HCT116 (cell line): Measurements from ENCODE around the gene DMD.

Experiments used
- ATF3 ChIP-seq: IDR thresholded peaks from 2 replicates; pipeline ENCODE4 v1.6.1; 2012
- EGR1 ChIP-seq: IDR thresholded peaks from 2 replicates; pipeline ENCODE4 v1.6.1; 2012; ENCODE audit warnings: low read depth
- EZH2 ChIP-seq: fragments of 200-600 bp; sonication (generic); IDR thresholded peaks from 2 replicates; pipeline ENCODE4 v1.6.1; 2017; ENCODE audit warnings: antibody characterized with exemption, mixed run types
- EZH2phosphoT487 ChIP-seq: fragments of 200-600 bp; IDR thresholded peaks from 2 replicates; pipeline ENCODE4 v1.6.1; 2018; ENCODE audit warnings: antibody characterized with exemption, borderline replicate concordance
- JUND ChIP-seq: IDR thresholded peaks from 2 replicates; pipeline ENCODE4 v1.6.1; 2012
- MAX ChIP-seq: IDR thresholded peaks from 2 replicates; pipeline ENCODE4 v1.6.1; 2012
- POLR2A ChIP-seq: IDR thresholded peaks from 2 replicates; pipeline ENCODE4 v1.7.0; 2011; ENCODE audit warnings: borderline replicate concordance; ENCODE audit not compliant: insufficient read depth, insufficient read length; ENCODE audit errors: extremely low read depth
- POLR2AphosphoS5 ChIP-seq: IDR thresholded peaks from 2 replicates; pipeline ENCODE4 v1.6.1; 2011; ENCODE audit warnings: mild to moderate bottlenecking, low read depth, low read length, moderate library complexity
- RAD21 ChIP-seq: IDR thresholded peaks from 2 replicates; pipeline ENCODE4 v1.6.1; 2012; ENCODE audit warnings: low read depth, mild to moderate bottlenecking
- SP1 ChIP-seq: IDR thresholded peaks from 2 replicates; pipeline ENCODE4 v1.6.1; 2012; ENCODE audit warnings: low read depth
- YY1 ChIP-seq: IDR thresholded peaks from 2 replicates; pipeline ENCODE4 v1.6.1; 2011; ENCODE audit warnings: low read length, low read depth, moderate library complexity, mild to moderate bottlenecking; ENCODE audit not compliant: insufficient replicate concordance; ENCODE audit errors: extremely low read depth
- ZFX ChIP-seq: fragments of 450-650 bp; IDR thresholded peaks from 2 replicates; pipeline ENCODE4 v1.6.1; 2017
- TF ChIP-seq, protein P1 (sequence below), 3 experiments: fragments of 200-600 bp in 1 of 3; sonication (generic) in 1 of 3; IDR thresholded peaks in 2 of 3; conservative IDR thresholded peaks in 1 of 3; 2 replicates each; pipeline ENCODE4 v1.5.1; 2012 to 2017; ENCODE audit warnings: low read depth in 2 of 3, low read length in 2 of 3, antibody characterized with exemption in 1 of 3, borderline replicate concordance in 1 of 3, control low read depth in 1 of 3, mild to moderate bottlenecking in 1 of 3, mixed read lengths in 1 of 3, mixed run types in 1 of 3, moderate library complexity in 1 of 3; ENCODE audit not compliant: insufficient read depth in 1 of 3
- TF ChIP-seq, protein P2 (sequence below): IDR thresholded peaks from 2 replicates; pipeline ENCODE4 v1.6.1; 2012; ENCODE audit warnings: low read depth

DNA sequence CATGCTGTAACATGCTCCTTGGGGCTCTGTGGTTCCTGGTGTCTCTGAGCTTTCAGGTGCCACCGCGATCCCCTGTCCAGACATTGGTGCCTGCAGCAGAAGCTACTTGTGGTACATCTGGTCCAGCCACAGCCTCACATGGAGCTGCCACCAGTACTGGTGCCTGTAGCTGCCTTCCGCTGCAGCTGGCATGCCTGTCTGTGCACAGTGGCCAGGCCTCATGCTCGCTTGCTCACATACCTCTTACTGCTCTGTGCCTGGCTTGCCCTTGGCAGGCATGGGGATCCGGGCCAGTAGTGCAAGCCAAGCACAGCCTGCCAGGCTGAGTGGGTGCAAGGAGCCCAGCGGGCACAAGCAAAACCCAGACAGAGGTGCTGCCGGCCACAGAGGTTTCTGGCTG is 618.6 kb downstream of the DMD start:
- no peak for TF ChIP-seq ATF3
- TF ChIP-seq, protein P1, sequence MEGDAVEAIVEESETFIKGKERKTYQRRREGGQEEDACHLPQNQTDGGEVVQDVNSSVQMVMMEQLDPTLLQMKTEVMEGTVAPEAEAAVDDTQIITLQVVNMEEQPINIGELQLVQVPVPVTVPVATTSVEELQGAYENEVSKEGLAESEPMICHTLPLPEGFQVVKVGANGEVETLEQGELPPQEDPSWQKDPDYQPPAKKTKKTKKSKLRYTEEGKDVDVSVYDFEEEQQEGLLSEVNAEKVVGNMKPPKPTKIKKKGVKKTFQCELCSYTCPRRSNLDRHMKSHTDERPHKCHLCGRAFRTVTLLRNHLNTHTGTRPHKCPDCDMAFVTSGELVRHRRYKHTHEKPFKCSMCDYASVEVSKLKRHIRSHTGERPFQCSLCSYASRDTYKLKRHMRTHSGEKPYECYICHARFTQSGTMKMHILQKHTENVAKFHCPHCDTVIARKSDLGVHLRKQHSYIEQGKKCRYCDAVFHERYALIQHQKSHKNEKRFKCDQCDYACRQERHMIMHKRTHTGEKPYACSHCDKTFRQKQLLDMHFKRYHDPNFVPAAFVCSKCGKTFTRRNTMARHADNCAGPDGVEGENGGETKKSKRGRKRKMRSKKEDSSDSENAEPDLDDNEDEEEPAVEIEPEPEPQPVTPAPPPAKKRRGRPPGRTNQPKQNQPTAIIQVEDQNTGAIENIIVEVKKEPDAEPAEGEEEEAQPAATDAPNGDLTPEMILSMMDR (IDR thresholded peaks at IDR 0.05 in 2 of 3, conservative IDR thresholded peaks at IDR 0.05 in 1 of 3; ENCODE audit: borderline replicate concordance in 1 of 3, insufficient read depth in 1 of 3, low read depth in 2 of 3, low read length in 2 of 3) = no peak
- TF ChIP-seq POLR2AphosphoS5 = no peak
- no peak for TF ChIP-seq POLR2A
- no peak for TF ChIP-seq MAX
- TF ChIP-seq EZH2 = no peak
- TF ChIP-seq YY1 = no peak
- no peak for TF ChIP-seq JUND
- TF ChIP-seq RAD21 = no peak
- TF ChIP-seq EZH2phosphoT487 = no peak
- no peak for TF ChIP-seq EGR1
- TF ChIP-seq, protein P2, sequence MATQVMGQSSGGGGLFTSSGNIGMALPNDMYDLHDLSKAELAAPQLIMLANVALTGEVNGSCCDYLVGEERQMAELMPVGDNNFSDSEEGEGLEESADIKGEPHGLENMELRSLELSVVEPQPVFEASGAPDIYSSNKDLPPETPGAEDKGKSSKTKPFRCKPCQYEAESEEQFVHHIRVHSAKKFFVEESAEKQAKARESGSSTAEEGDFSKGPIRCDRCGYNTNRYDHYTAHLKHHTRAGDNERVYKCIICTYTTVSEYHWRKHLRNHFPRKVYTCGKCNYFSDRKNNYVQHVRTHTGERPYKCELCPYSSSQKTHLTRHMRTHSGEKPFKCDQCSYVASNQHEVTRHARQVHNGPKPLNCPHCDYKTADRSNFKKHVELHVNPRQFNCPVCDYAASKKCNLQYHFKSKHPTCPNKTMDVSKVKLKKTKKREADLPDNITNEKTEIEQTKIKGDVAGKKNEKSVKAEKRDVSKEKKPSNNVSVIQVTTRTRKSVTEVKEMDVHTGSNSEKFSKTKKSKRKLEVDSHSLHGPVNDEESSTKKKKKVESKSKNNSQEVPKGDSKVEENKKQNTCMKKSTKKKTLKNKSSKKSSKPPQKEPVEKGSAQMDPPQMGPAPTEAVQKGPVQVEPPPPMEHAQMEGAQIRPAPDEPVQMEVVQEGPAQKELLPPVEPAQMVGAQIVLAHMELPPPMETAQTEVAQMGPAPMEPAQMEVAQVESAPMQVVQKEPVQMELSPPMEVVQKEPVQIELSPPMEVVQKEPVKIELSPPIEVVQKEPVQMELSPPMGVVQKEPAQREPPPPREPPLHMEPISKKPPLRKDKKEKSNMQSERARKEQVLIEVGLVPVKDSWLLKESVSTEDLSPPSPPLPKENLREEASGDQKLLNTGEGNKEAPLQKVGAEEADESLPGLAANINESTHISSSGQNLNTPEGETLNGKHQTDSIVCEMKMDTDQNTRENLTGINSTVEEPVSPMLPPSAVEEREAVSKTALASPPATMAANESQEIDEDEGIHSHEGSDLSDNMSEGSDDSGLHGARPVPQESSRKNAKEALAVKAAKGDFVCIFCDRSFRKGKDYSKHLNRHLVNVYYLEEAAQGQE = no peak
- TF ChIP-seq ZFX = no peak
- no peak for TF ChIP-seq SP1
